ENCODE data around the gene CEP63.

CEP63 gene

GRCh38 chr3:134610432-134611385 is 124.9 kb downstream of the CEP63 start:
- TF ChIP-seq, protein P1, sequence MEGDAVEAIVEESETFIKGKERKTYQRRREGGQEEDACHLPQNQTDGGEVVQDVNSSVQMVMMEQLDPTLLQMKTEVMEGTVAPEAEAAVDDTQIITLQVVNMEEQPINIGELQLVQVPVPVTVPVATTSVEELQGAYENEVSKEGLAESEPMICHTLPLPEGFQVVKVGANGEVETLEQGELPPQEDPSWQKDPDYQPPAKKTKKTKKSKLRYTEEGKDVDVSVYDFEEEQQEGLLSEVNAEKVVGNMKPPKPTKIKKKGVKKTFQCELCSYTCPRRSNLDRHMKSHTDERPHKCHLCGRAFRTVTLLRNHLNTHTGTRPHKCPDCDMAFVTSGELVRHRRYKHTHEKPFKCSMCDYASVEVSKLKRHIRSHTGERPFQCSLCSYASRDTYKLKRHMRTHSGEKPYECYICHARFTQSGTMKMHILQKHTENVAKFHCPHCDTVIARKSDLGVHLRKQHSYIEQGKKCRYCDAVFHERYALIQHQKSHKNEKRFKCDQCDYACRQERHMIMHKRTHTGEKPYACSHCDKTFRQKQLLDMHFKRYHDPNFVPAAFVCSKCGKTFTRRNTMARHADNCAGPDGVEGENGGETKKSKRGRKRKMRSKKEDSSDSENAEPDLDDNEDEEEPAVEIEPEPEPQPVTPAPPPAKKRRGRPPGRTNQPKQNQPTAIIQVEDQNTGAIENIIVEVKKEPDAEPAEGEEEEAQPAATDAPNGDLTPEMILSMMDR (conservative IDR thresholded peaks at IDR 0.05; ENCODE audit: low read depth), result no peak
- ChIA-PET POLR2A (ENCODE audit: low non-redundant PET) (no interaction called here), CTCF (no interaction called here)
- DNase-seq (ENCODE audit: low spot score), result no peak
- no peak overlapping the region for H3K27ac ChIP-seq

DNA sequence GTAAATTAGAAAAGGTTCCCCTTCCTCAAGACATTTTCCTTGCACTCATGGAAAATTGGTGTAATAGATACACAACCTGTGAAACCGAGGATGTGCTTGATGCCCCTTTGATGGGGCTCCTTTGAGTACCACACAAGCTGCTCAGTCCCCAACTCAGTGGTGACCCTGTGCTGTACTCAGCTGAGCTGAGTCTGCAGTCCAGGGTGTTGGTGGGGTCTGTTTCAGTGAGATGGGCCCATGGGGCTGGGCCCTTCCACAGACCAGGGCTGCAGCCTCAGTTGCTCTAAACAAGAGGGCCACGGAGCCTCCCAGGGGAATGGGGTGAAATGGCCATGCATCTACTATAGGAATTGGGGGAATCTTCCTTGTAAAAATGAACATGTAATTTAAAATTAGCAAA is 125.7 kb downstream of the CEP63 start:
- TF ChIP-seq, protein P1 (conservative IDR thresholded peaks at IDR 0.05; ENCODE audit: low read depth), result no peak
- DNase-seq (ENCODE audit: low spot score), result no peak
- no peak overlapping the region for H3K27ac ChIP-seq
- POLR2A ChIA-PET (ENCODE audit: low non-redundant PET), result no interaction called here
- CTCF ChIA-PET, result no interaction called here

DNA sequence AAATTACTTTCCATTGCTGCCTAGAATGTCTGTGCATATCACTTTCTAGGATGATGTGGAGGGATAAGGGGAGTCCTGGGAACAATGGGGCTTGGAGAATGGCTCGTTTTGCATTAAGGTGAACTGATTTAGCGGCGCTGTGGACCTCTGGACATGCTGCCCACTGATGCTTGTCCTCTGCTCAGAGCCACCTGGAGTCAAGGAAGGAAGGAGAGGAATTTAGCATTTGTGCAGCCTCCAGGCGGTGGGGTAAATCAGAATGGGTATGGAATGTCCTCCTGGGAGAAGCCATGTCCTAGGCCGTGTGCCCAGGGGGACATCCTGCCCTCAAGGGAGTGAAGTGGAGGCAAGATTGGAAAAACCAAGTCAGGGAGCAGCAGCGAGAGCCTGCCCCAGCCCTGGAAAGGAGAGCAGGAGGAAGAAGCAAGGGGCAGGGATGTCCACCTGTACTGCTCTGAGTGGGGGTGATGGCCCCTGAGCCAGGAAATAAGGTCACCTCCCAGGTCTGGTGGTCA is 127.2 kb downstream of the CEP63 start:
- ChIA-PET POLR2A (ENCODE audit: low non-redundant PET) (no interaction called here), CTCF (interaction anchor here (0.6 kb wide), 1 partner anchor 415 kb away, joined by 3 read pairs; no protein-coding TSS in a partner anchor)
- no peak overlapping the region for H3K27ac ChIP-seq
- TF ChIP-seq, protein P1 (conservative IDR thresholded peaks at IDR 0.05; ENCODE audit: low read depth), result no peak
- no peak for DNase-seq (ENCODE audit: low spot score)

DNA sequence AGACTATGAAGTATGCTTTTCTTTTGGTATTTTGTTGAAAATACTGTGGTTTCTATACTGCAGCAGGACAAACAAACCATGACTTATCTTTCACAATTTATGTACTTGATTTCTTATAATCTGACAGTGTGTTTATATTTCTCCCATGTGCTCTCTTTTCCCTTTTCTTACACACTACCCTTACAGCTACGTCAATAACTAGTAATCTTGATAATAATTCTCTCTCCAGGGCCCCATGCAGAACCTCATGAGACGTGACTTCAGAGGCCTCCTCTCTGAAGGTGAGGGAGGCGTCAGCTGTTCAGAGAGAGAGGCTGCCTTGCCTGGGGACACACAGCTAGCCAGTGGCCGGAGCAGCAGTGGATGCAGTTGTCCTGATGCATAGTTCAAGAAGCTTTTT is 129.1 kb downstream of the CEP63 start:
- ChIA-PET CTCF (interaction anchor here (1.7 kb wide), 1 partner anchor 14 kb away, joined by 7 read pairs; no protein-coding TSS in a partner anchor), POLR2A (ENCODE audit: low non-redundant PET) (no interaction called here)
- TF ChIP-seq, protein P1 (conservative IDR thresholded peaks at IDR 0.05; ENCODE audit: low read depth), result no peak
- no peak overlapping the region for H3K27ac ChIP-seq
- DNase-seq (ENCODE audit: low spot score), result no peak

DNA sequence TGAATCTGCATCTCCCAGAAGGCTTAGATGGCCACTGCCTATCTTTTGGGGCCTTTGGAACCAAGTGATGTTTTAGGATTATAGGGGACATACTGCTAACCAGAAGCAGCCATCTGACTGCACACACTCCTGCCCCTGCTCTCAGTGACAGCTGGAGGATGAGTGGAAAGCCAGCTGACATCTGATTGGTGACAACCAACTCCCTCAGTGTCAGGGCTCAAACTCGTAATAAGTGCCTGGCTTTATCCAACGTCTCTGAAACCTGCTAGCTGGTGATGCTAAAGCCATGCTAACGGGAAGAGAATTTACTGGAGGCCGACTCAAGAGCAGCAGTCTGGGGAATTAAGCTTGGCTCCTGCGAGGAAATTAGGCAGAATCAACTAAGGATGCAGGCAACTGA is 129.9 kb downstream of the CEP63 start:
- H3K27ac ChIP-seq, result no peak overlapping the region
- POLR2A ChIA-PET (ENCODE audit: low non-redundant PET), result no interaction called here
- TF ChIP-seq, protein P1 (conservative IDR thresholded peaks at IDR 0.05; ENCODE audit: low read depth), result no peak

GRCh38 chr3:134617608-134618477 is 132.0 kb downstream of the CEP63 start:
- CTCF ChIA-PET, result interaction anchor here (0.6 to 2.4 kb wide), 2 partner anchors 17 to 23 kb away, joined by 4 to 6 read pairs; no protein-coding TSS in a partner anchor

More for the DNA sequence above, 129.9 kb downstream of the CEP63 start:
- no peak for DNase-seq (ENCODE audit: low spot score)
- CTCF ChIA-PET, result interaction anchor here (0.6 to 2.4 kb wide), 3 partner anchors 15 to 1427 kb away, joined by 3 to 7 read pairs (median 6); no protein-coding TSS in a partner anchor

More at GRCh38 chr3:134617608-134618477, 132.0 kb downstream of the CEP63 start:
- TF ChIP-seq, protein P1 (conservative IDR thresholded peaks at IDR 0.05; ENCODE audit: low read depth), result no peak
- POLR2A ChIA-PET (ENCODE audit: low non-redundant PET), result no interaction called here
- DNase-seq (ENCODE audit: low spot score), result no peak
- H3K27ac ChIP-seq, result no peak overlapping the region
